GM12873 (cell line): ENCODE measurements around the gene SRGAP3.

Source experiments
- CTCF ChIP-seq: IDR thresholded peaks from 2 replicates; pipeline ENCODE4 v1.5.1; 2012; ENCODE audit warnings: low read depth, mild to moderate bottlenecking, moderate library complexity, low read length, control low read depth; ENCODE audit not compliant: insufficient read depth; ENCODE audit errors: missing control alignments

The SRGAP3 gene

GRCh38 chr3:9071936-9072666 is 177.3 kb downstream of the SRGAP3 start:
- TF ChIP-seq CTCF: no peak

GRCh38 chr3:9070961-9071360 is 178.5 kb downstream of the SRGAP3 start:
- no peak for TF ChIP-seq CTCF

- no peak for TF ChIP-seq CTCF
These were observed 179.5 kb downstream of the SRGAP3 start for GRCh38 chr3:9069971-9070370.

GRCh38 chr3:9068051-9068450 is 181.4 kb downstream of the SRGAP3 start:
- TF ChIP-seq CTCF: no peak

GRCh38 chr3:9067352-9067975 is 182.0 kb downstream of the SRGAP3 start:
- peak; percentile 92 for TF ChIP-seq CTCF

GRCh38 chr3:9066775-9067174 is 182.7 kb downstream of the SRGAP3 start:
- no peak for TF ChIP-seq CTCF

- no peak for TF ChIP-seq CTCF
These were observed 183.3 kb downstream of the SRGAP3 start for GRCh38 chr3:9066141-9066540.
